ENCODE data around the gene ETFBKMT. TPM values are rescaled to one million over a fixed set of nuclear protein-coding genes. Genes with fewer than 3 reads are reported as not detected.
A peak's percentile ranks its signal among the peaks of the same experiment; 100 is the strongest.
"Not testable (repeated sequence)": the region's sequence is repeated elsewhere in the genome, so short reads cannot be mapped to it uniquely, and the experiment has no call there.

ETFBKMT gene
- total RNA-seq, 1 experiment from 2014 or later: 2.6 TPM

GRCh38 chr12:31702047-31702446 is 42.6 kb downstream of the ETFBKMT start:
- BruUV-seq (replicated peaks): no TSS peak
- Histone ChIP-seq H3K36me3 (ENCODE audit: insufficient read depth, low read length, poor library complexity, severe bottlenecking) (peaks cover 13% of the 10 kb centered on the region), H3K4me3 (ENCODE audit: low read depth, low read length, poor library complexity, severe bottlenecking) (no peak overlapping the region), H3K4me1 (ENCODE audit: insufficient read depth, low read length, poor library complexity, severe bottlenecking) (no peaks in the 10 kb centered on the region), H3K27ac (ENCODE audit: low read depth, low read length, poor library complexity, severe bottlenecking) (no peak overlapping the region), H3K9me3 (ENCODE audit: low read depth, low read length, poor library complexity, severe bottlenecking) (no peaks in the 10 kb centered on the region), H3K27me3 (replicated peaks; ENCODE audit: insufficient read depth, low read depth, low read length, poor library complexity) (no peaks in the 10 kb centered on the region)
- DNase-seq (ENCODE audit: low spot score): peak; percentile 64
- ChIA-PET CTCF (no interaction called here), POLR2A (ENCODE audit: low non-redundant PET) (no interaction called here)
- intact Hi-C loops (cut with micrococcal nuclease; ENCODE audit: unreplicated experiment): no loop called here
- TF ChIP-seq EZH2 (IDR thresholded peaks at IDR 0.05; ENCODE audit: borderline replicate concordance, low read depth, low read length, poor library complexity, severe bottlenecking): no peak
- TF ChIP-seq CTCF (conservative IDR thresholded peaks at IDR 0.05; ENCODE audit: low read depth, low read length): peak; percentile 42; the same call in 1 of the 2 replicates

GRCh38 chr12:31705621-31706020 is 46.1 kb downstream of the ETFBKMT start:
- Histone ChIP-seq H3K27me3 (replicated peaks; ENCODE audit: insufficient read depth, low read depth, low read length, poor library complexity) (no peaks in the 10 kb centered on the region), H3K4me3 (ENCODE audit: low read depth, low read length, poor library complexity, severe bottlenecking) (no peak overlapping the region), H3K36me3 (ENCODE audit: insufficient read depth, low read length, poor library complexity, severe bottlenecking) (peaks cover 8% of the 10 kb centered on the region), H3K4me1 (ENCODE audit: insufficient read depth, low read length, poor library complexity, severe bottlenecking) (no peaks in the 10 kb centered on the region), H3K27ac (ENCODE audit: low read depth, low read length, poor library complexity, severe bottlenecking) (no peak overlapping the region), H3K9me3 (ENCODE audit: low read depth, low read length, poor library complexity, severe bottlenecking) (no peaks in the 10 kb centered on the region)
- TF ChIP-seq EZH2 (IDR thresholded peaks at IDR 0.05; ENCODE audit: borderline replicate concordance, low read depth, low read length, poor library complexity, severe bottlenecking) (no peak), CTCF (conservative IDR thresholded peaks at IDR 0.05; ENCODE audit: low read depth, low read length) (no peak)
- CTCF ChIA-PET: no interaction called here
- DNase-seq (ENCODE audit: low spot score): no peak
- intact Hi-C loops (cut with micrococcal nuclease; ENCODE audit: unreplicated experiment): no loop called here
- POLR2A ChIA-PET (ENCODE audit: low non-redundant PET): no interaction called here
- BruUV-seq (replicated peaks): no TSS peak

GRCh38 chr12:31708118-31708517 is 48.6 kb downstream of the ETFBKMT start:
- POLR2A ChIA-PET (ENCODE audit: low non-redundant PET); H3K27ac ChIP-seq (ENCODE audit: low read depth, low read length, poor library complexity, severe bottlenecking); H3K36me3 ChIP-seq (ENCODE audit: insufficient read depth, low read length, poor library complexity, severe bottlenecking); H3K9me3 ChIP-seq (ENCODE audit: low read depth, low read length, poor library complexity, severe bottlenecking); H3K4me1 ChIP-seq (ENCODE audit: insufficient read depth, low read length, poor library complexity, severe bottlenecking); CTCF ChIA-PET; H3K4me3 ChIP-seq (ENCODE audit: low read depth, low read length, poor library complexity, severe bottlenecking); H3K27me3 ChIP-seq (replicated peaks; ENCODE audit: insufficient read depth, low read depth, low read length, poor library complexity); DNase-seq (ENCODE audit: low spot score); BruUV-seq (replicated peaks); intact Hi-C loops (cut with micrococcal nuclease; ENCODE audit: unreplicated experiment): not testable (repeated sequence)

GRCh38 chr12:31710021-31710818 is 50.7 kb downstream of the ETFBKMT start:
- ChIA-PET CTCF (interaction anchor here (0.5 kb wide), 1 partner anchor 11 kb away, joined by 3 read pairs; no protein-coding TSS in a partner anchor), POLR2A (ENCODE audit: low non-redundant PET) (no interaction called here)
- no TSS peak for BruUV-seq (replicated peaks)
- Histone ChIP-seq H3K4me3 (ENCODE audit: low read depth, low read length, poor library complexity, severe bottlenecking) (no peak overlapping the region), H3K27ac (ENCODE audit: low read depth, low read length, poor library complexity, severe bottlenecking) (no peak overlapping the region), H3K27me3 (replicated peaks; ENCODE audit: insufficient read depth, low read depth, low read length, poor library complexity) (no peaks in the 10 kb centered on the region), H3K36me3 (ENCODE audit: insufficient read depth, low read length, poor library complexity, severe bottlenecking) (peaks cover 2% of the 10 kb centered on the region), H3K4me1 (ENCODE audit: insufficient read depth, low read length, poor library complexity, severe bottlenecking) (no peaks in the 10 kb centered on the region), H3K9me3 (ENCODE audit: low read depth, low read length, poor library complexity, severe bottlenecking) (no peaks in the 10 kb centered on the region)
- TF ChIP-seq CTCF (conservative IDR thresholded peaks at IDR 0.05; ENCODE audit: low read depth, low read length): no peak
- no peak for TF ChIP-seq EZH2 (IDR thresholded peaks at IDR 0.05; ENCODE audit: borderline replicate concordance, low read depth, low read length, poor library complexity, severe bottlenecking)
- DNase-seq (ENCODE audit: low spot score): no peak
- intact Hi-C loops (cut with micrococcal nuclease; ENCODE audit: unreplicated experiment): no loop called here
